ENCODE results near the gene CRYBB3.

CRYBB3 gene

DNA sequence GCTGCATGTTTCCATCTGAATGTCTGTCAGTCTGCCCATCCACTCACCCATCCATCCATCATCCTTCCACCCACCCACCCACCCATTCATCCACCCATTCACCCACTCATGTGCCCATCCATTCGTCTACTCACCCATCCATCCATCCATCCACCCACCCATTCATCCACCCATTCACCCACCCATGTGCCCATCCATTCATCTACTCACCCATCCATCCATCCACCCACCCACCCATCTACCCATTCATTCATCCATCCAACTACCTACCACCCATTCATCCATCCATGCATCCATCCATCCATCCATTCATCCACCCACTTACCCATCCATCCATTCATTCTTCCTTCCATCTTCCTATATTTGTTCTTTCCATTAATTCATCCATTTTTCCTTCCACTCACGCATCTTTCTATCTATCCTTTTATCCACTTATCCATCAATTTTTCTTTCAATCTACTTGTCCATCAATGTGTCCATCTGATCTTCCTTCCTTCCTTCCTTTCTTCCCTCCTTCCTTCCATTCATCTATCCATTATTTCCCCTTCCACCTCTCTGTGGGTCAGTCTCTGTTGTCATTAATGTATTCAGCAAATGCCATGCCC lies 8.0 kb downstream of the CRYBB3 start:
- TF ChIP-seq, protein P1, sequence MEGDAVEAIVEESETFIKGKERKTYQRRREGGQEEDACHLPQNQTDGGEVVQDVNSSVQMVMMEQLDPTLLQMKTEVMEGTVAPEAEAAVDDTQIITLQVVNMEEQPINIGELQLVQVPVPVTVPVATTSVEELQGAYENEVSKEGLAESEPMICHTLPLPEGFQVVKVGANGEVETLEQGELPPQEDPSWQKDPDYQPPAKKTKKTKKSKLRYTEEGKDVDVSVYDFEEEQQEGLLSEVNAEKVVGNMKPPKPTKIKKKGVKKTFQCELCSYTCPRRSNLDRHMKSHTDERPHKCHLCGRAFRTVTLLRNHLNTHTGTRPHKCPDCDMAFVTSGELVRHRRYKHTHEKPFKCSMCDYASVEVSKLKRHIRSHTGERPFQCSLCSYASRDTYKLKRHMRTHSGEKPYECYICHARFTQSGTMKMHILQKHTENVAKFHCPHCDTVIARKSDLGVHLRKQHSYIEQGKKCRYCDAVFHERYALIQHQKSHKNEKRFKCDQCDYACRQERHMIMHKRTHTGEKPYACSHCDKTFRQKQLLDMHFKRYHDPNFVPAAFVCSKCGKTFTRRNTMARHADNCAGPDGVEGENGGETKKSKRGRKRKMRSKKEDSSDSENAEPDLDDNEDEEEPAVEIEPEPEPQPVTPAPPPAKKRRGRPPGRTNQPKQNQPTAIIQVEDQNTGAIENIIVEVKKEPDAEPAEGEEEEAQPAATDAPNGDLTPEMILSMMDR (IDR thresholded peaks at IDR 0.05; ENCODE audit: low read depth, low read length) = no peak
- no peak overlapping the region for H3K4me3 ChIP-seq (ENCODE audit: low read depth, low read length)

DNA sequence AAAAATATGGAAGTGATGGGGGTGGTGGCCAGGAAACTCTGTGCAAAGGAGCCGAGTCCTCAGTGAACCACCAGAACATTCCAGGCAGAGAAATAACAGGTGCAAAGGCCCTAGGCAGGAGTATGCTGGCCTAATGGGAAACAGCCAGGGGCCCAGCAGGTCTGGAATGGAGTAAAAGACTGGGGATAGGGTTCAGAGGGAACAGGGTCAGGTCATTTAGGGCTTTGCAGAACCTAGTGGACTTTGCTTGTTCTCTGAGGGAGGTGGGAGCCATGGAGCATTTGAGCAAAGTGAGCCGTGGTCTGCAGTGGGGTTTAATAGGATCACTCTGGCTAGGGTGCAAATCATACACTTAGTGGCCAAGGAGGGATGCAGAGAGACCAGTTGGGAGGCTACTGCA lies 8.7 kb downstream of the CRYBB3 start:
- TF ChIP-seq, protein P1 (IDR thresholded peaks at IDR 0.05; ENCODE audit: low read depth, low read length) = no peak
- H3K4me3 ChIP-seq (ENCODE audit: low read depth, low read length) = no peak overlapping the region

DNA sequence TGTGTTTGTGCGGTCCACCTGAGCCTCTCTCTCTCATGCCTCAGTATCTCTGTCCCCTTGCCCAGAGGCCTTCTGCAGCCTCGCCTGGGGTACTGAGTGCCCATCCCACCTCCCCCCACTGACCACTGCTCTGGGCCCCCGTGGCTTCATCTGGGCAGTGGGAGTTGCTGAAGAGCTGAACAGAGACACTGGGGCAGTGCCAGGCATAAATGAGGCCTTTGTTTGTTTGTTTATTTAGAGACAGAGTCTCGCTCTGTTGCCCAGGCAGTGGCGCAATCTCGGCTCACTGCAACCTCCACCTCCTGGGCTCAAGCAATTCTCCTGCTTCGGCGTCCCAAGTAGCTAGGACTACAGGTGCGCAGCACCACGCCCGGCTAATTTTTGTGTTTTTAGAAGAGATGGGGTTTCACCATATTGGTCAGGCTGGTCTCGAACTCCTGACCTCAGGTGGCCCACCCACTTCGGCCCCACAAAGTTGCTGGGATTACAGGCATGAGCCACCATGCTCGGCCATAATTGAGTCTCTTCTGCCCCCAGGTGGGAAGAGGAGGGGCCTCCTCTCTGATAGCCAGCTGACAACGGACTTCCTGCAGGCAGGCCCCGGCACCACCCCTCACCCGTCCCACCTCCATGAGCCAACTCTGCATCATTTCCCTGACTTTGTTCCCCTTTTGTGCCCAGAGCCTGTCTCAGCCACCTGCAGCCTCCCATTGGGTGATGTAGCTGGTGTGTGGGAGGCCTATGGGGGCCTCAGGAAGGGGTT lies 9.3 kb downstream of the CRYBB3 start:
- H3K4me3 ChIP-seq (ENCODE audit: low read depth, low read length) = no peak overlapping the region
- TF ChIP-seq, protein P1 (IDR thresholded peaks at IDR 0.05; ENCODE audit: low read depth, low read length) = no peak

DNA sequence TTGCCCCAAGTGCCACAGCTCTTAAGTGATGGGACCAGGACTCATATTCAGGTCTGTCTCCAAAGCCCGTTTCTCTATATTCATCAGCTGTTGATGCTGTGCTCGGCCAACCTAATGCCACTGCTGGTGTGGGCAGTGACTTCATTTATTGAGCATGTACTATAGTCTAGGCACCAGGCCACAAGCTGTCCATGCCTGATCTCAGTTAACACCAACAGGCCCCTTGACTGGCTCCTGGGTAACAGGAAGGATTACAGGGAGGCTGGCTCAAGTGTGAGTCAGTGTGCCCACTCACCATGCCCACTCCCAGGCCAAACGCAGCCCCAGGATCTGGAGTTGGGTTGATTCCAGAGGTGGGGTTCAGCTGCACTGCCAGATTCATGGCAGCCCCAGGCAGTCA lies 11.1 kb downstream of the CRYBB3 start:
- no peak overlapping the region for H3K4me3 ChIP-seq (ENCODE audit: low read depth, low read length)
- TF ChIP-seq, protein P1 (IDR thresholded peaks at IDR 0.05; ENCODE audit: low read depth, low read length) = no peak

DNA sequence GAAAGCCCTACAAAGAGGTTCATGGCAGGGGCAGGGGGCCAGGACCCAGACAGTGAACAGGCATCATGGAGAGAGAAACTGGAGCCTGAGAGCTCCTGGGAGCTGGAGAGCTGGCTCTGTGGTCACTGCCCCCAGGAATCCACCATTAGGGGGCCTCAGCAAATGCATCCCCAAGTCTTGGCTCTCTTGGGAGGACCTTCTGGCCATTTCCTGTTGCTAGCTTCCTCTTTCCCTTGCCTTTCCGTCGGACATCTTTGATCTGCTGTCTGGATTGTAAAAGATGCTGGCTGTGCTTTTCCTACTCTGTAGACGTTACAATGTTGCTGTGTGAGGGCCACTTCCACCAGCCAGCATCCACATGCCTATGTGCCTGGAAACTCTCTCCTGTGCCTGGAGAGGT lies 12.7 kb downstream of the CRYBB3 start:
- no peak overlapping the region for H3K4me3 ChIP-seq (ENCODE audit: low read depth, low read length)
- TF ChIP-seq, protein P1 (IDR thresholded peaks at IDR 0.05; ENCODE audit: low read depth, low read length) = no peak

DNA sequence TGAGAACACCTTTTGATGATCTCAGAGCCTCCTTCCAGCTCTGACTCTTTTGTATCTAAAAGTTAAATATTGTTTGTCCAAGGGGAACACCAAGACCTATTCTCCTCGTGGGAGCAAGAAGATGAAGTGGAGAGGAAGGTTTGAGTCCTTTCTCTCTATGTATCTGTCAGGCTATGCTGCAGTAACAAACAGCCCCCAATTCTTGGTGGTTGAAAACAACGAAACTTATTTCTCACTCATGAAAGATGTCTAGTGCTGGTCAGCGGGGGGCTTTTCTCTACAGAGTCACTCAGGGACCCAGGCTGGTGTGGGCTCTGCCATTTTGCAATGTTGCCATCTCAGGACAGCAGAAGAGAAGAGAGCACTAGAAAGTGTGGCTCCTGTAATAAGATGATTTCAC lies 13.6 kb downstream of the CRYBB3 start:
- TF ChIP-seq, protein P1 (IDR thresholded peaks at IDR 0.05; ENCODE audit: low read depth, low read length) = no peak
- no peak overlapping the region for H3K4me3 ChIP-seq (ENCODE audit: low read depth, low read length)

DNA sequence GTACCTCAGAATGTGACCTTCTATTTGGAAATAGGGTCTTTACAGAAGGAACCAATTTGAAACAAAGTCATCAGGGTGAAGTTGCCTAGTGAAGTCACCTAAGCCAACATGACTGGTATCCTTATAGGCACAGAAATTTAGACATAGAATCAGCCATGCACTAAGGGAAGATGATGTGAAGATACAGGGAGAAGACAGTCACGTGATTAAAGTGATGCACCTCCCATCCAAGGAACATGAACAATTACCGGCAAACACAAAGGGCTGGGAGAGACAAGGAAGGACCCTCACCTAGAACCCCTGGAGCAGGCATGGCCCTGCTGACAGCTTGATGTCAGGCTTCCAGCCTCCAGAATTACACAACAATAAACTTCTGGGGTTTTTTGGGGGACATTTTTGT lies 16.6 kb downstream of the CRYBB3 start:
- H3K4me3 ChIP-seq (ENCODE audit: low read depth, low read length) = no peak overlapping the region
- TF ChIP-seq, protein P1 (IDR thresholded peaks at IDR 0.05; ENCODE audit: low read depth, low read length) = no peak
